GM18505 (cell line): ENCODE data around the gene MAD1L1.

Experiments used
- ATAC-seq: cut with Tn5 transposase; IDR thresholded peaks from one replicate; pipeline ENCODE4 v1.9.1; 2021; ENCODE audit not compliant: unreplicated experiment
- POLR2A ChIP-seq: IDR thresholded peaks from 4 replicates; pipeline ENCODE4 v1.6.1; 2011; ENCODE audit warnings: borderline replicate concordance; ENCODE audit not compliant: insufficient read depth, insufficient read length; ENCODE audit errors: extremely low read depth

MAD1L1 gene

GRCh38 chr7:2203766-2204300, 28.9 kb downstream of the MAD1L1 start:
- TF ChIP-seq POLR2A: no peak
- no peak for ATAC-seq

GRCh38 chr7:2202901-2203765, 29.6 kb downstream of the MAD1L1 start:
- TF ChIP-seq POLR2A: no peak
- ATAC-seq: no peak

GRCh38 chr7:2202361-2202761, 30.4 kb downstream of the MAD1L1 start:
- no peak for ATAC-seq
- no peak for TF ChIP-seq POLR2A

GRCh38 chr7:2201686-2202360, 30.9 kb downstream of the MAD1L1 start:
- no peak for TF ChIP-seq POLR2A
- ATAC-seq: no peak

GRCh38 chr7:2201128-2201527, 31.6 kb downstream of the MAD1L1 start:
- no peak for TF ChIP-seq POLR2A
- ATAC-seq: no peak

DNA sequence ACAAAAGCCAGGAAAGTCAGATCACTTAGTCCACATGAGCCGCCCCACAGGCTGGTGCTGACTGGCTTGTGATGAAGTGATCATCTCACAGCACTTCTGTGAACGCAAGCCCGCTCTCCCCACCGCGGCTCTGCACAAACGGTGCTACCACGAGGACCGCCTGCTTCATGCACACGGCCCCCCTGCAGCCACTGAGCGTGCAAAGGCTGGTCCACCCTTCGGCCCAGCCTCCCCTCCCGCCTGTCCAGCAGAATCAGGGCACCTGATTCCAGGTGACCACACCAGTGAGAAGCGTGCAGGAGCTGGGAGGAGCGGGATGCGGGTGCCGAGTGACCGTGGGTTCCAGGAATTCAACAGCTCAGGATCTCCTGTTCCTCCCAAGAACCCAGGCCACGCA, 32.2 kb downstream of the MAD1L1 start:
- no peak for TF ChIP-seq POLR2A
- no peak for ATAC-seq

DNA sequence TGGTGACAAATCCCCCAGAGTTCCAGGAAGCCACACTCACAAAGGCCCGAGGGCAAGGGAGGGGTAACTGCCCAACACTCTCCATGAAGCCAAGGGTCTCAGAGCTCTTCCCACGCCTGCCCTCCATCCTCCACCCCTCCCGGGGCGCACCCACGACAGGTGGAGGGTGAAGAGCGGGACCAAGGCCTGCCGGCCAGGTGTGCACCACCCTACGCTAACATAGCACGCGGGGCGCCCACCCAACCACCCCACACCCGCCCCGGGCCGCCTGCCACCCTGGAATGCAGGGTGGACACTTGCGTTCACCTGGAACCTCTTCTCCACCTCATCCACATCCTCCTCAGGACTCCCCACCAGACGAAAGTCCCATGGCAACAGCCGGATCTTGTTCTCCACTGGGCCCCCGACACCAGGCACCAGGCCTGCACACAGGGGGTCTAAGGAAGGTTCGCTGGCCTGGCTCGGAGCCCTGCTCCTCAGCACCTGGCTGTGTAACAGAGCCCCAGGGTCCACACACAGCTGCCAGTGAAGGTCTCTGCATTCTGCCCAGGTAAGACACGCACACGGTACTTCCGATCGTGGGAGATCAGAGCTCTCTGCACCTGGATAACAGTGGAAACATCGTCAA, 32.7 kb downstream of the MAD1L1 start:
- TF ChIP-seq POLR2A: no peak

DNA sequence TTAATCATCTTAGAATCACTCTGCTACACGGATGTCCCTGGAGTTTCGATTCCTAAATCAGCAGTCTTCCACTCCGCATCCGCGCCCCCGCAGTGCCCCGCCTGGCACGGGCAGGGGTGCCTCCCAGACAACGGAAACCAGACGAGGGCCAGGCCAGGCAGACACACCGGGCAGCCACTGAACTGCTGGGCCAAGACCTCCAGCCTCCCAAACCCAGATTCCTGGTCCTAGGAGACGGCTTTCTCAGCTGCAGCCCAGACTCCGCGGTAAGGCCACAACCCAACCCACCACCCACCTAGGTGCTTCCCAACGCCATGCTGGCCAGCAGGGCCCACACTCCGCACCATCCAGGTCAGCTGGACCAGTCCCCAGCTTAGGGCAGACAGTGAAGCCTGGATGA, 33.2 kb downstream of the MAD1L1 start:
- no peak for TF ChIP-seq POLR2A
- ATAC-seq: no peak

More for the DNA sequence above, 32.7 kb downstream of the MAD1L1 start:
- no peak for ATAC-seq

DNA sequence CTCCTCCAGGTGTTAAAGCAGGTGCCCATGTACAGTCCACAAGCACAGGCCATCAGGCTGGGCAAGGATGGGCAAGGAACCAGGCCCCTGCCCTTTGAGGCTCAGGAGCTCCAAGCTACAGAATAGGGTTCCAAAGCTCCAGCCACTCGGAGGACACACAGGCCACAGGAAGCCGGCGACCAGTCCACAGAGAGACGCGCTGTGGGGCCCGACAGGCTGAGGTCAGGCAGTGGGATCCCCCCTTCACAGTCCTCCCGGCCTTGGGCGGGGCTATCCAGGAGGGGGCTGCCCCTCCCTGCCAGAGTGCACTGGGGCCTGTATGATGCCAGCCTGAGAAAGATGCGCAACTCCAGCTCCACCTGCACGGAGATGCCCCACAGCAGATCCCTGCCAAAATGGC, 34.0 kb downstream of the MAD1L1 start:
- no peak for ATAC-seq
- TF ChIP-seq POLR2A: no peak

DNA sequence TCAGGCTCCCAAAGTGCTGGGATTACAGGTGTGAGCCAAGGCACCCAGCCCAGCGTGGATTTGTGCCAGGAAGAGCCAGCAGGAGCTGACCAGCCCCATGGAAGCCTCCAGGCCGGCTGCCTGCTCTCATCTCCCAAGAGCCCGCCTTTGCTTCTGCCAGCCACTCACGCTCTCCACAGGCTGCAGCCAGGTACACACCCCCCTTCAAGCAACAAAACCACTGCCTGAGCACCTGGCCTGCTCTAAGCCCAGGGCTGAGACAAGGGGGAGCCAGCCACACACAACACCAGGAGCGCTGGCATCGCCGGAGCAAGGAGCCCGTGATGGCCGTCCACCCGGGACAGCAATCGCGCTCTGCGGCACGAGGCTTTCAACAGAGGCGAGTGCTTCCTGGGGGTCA, 34.5 kb downstream of the MAD1L1 start:
- no peak for ATAC-seq
- no peak for TF ChIP-seq POLR2A

- ATAC-seq: no peak
- no peak for TF ChIP-seq POLR2A
Observed at GRCh38 chr7:2197436-2198155, 35.1 kb downstream of the MAD1L1 start.

- ATAC-seq: no peak
- TF ChIP-seq POLR2A: no peak
Observed at GRCh38 chr7:2196381-2197378, 36.1 kb downstream of the MAD1L1 start.
